Measurements from ENCODE around the gene SMCHD1.
"Not testable (repeated sequence)": the region's sequence is repeated elsewhere in the genome, so short reads cannot be mapped to it uniquely, and the experiment has no call there.

The SMCHD1 gene

GRCh38 chr18:2716394-2717326, 61.1 kb downstream of the SMCHD1 start:
- DNase-seq (ENCODE audit: low spot score) = no peak

GRCh38 chr18:2717407-2717806, 61.9 kb downstream of the SMCHD1 start:
- DNase-seq (ENCODE audit: low spot score) = no peak

- no peak for DNase-seq (ENCODE audit: low spot score)
Measured at GRCh38 chr18:2719040-2719439, 63.5 kb downstream of the SMCHD1 start.

GRCh38 chr18:2723207-2723606, 67.7 kb downstream of the SMCHD1 start:
- DNase-seq (ENCODE audit: low spot score) = no peak

- no peak for DNase-seq (ENCODE audit: low spot score)
Measured at GRCh38 chr18:2729757-2730156, 74.2 kb downstream of the SMCHD1 start.

- no peak for DNase-seq (ENCODE audit: low spot score)
Measured at GRCh38 chr18:2736823-2737222, 81.3 kb downstream of the SMCHD1 start.

- DNase-seq (ENCODE audit: low spot score) = not testable (repeated sequence)
Measured at GRCh38 chr18:2740082-2740481, 84.6 kb downstream of the SMCHD1 start.

GRCh38 chr18:2746274-2746673, 90.7 kb downstream of the SMCHD1 start:
- no peak for DNase-seq (ENCODE audit: low spot score)

- no peak for DNase-seq (ENCODE audit: low spot score)
Measured at GRCh38 chr18:2758309-2758708, 102.8 kb downstream of the SMCHD1 start.

- DNase-seq (ENCODE audit: low spot score) = no peak
Measured at GRCh38 chr18:2774669-2775068, 119.1 kb downstream of the SMCHD1 start.

GRCh38 chr18:2776601-2777000, 121.1 kb downstream of the SMCHD1 start:
- no peak for DNase-seq (ENCODE audit: low spot score)

- DNase-seq (ENCODE audit: low spot score) = no peak
Measured at GRCh38 chr18:2777241-2777640, 121.7 kb downstream of the SMCHD1 start.

GRCh38 chr18:2780750-2781149, 125.2 kb downstream of the SMCHD1 start:
- DNase-seq (ENCODE audit: low spot score) = no peak

- no peak for DNase-seq (ENCODE audit: low spot score)
Measured at GRCh38 chr18:2787225-2787624, 131.7 kb downstream of the SMCHD1 start.

GRCh38 chr18:2792395-2792794, 136.9 kb downstream of the SMCHD1 start:
- DNase-seq (ENCODE audit: low spot score) = no peak

- no peak for DNase-seq (ENCODE audit: low spot score)
Measured at GRCh38 chr18:2794159-2794558, 138.6 kb downstream of the SMCHD1 start.

- no peak for DNase-seq (ENCODE audit: low spot score)
Measured at GRCh38 chr18:2797951-2798350, 142.4 kb downstream of the SMCHD1 start.

- no peak for DNase-seq (ENCODE audit: low spot score)
Measured at GRCh38 chr18:2799369-2799768, 143.8 kb downstream of the SMCHD1 start.

- peak; percentile 40 for DNase-seq (ENCODE audit: low spot score)
Measured at GRCh38 chr18:2805970-2806943, 150.7 kb downstream of the SMCHD1 start.

- not testable (repeated sequence) for DNase-seq (ENCODE audit: low spot score)
Measured at GRCh38 chr18:2808640-2809039, 153.1 kb downstream of the SMCHD1 start.

GRCh38 chr18:2809666-2810183, 154.2 kb downstream of the SMCHD1 start:
- not testable (repeated sequence) for DNase-seq (ENCODE audit: low spot score)

GRCh38 chr18:2811416-2811815, 155.9 kb downstream of the SMCHD1 start:
- DNase-seq (ENCODE audit: low spot score) = no peak

Measured in AG20443 (cell line).